SK-N-MC (cell line): ENCODE results near the gene APELA.

Experiments
- EZH2 ChIP-seq: fragments of 200-600 bp; sonication (generic); IDR thresholded peaks from one replicate; pipeline ENCODE4 v1.6.1; 2017; ENCODE audit warnings: antibody characterized with exemption
- POLR2AphosphoS5 ChIP-seq: IDR thresholded peaks from 2 replicates; pipeline ENCODE4 v1.6.1; 2012; ENCODE audit warnings: mild to moderate bottlenecking, low read depth, low read length, borderline replicate concordance

DNA sequence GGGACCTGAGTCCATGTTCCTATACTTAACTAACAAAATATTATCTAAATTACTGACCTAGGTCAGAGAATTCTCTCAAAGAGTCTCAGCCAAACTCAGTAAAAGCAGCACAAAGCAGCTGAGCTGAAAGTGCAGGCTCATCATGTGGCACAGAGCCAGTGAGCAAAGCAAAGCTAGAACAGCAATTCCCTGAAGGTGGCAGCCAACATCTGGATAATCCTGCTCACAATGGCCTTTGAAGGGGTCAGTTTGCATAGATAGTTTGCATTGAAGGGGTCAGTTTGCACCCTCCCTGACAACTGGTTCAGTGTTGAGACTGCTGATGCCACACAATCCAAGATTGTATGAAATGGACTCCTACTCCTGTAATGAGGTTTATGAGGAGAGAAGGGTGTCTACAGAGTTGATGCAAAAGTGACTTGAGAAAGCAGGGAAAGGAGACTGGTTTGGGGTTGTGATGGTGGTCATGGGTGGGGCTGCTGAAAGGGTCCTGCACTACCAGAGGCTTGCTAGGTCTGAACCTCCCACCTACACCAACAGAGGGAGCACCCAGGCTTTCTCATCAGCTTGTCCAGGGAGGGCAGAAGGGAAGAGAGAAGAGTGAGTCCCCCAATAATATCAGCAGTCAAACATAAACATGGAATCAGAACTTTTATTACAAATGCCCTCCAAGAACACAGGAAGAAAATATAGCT is 60.7 kb downstream of the APELA start:
- no peak for TF ChIP-seq EZH2
- TF ChIP-seq POLR2AphosphoS5, result peak; percentile 37; the same call in 1 of the 2 replicates
